K562 (cell line): ENCODE measurements around the gene PHTF2.

Source experiments
- CHD4 ChIP-seq: fragments of 200-600 bp; sonication (generic); IDR thresholded peaks from 3 replicates; pipeline ENCODE4 v1.6.1; 2012; ENCODE audit warnings: low read depth, mild to moderate bottlenecking, mixed read lengths, low read length, inconsistent platforms; ENCODE audit not compliant: insufficient read depth, insufficient replicate concordance, poor library complexity, severe bottlenecking
- CTCF ChIP-seq, 3 experiments: IDR thresholded peaks in 2 of 3; conservative IDR thresholded peaks in 1 of 3; 2 replicates each; pipeline ENCODE4 v1.5.1; 2011 to 2012; ENCODE audit warnings: low read length in 3 of 3, mild to moderate bottlenecking in 3 of 3, control low read depth in 2 of 3, improper control_type of control experiment in 1 of 3, inconsistent platforms in 1 of 3, low read depth in 1 of 3, mixed read lengths in 1 of 3, moderate library complexity in 1 of 3; ENCODE audit not compliant: insufficient read depth in 2 of 3
- POLR2A ChIP-seq: fragments of 450-650 bp; conservative IDR thresholded peaks from 2 replicates; pipeline ENCODE4 v1.6.1; 2016
- RBM34 ChIP-seq: fragments of 200-400 bp; formaldehyde crosslinking; IDR thresholded peaks from 2 replicates; pipeline ENCODE4 v1.6.1; 2018; ENCODE audit warnings: low read length, borderline replicate concordance; ENCODE audit not compliant: insufficient read depth
- YY1 ChIP-seq, 3 experiments: IDR thresholded peaks; 2 replicates each; pipeline ENCODE4 v1.6.1; 2011; ENCODE audit warnings: low read length in 2 of 3, mild to moderate bottlenecking in 2 of 3, moderate library complexity in 2 of 3, borderline replicate concordance in 1 of 3, control low read depth in 1 of 3, low read depth in 1 of 3; ENCODE audit not compliant: insufficient read depth in 3 of 3, insufficient replicate concordance in 2 of 3, control insufficient read depth in 1 of 3, insufficient read length in 1 of 3; ENCODE audit errors: extremely low read depth in 1 of 3
- ZNF436 ChIP-seq: fragments of 250-450, 450-650 bp; sonication (Bioruptor Pico); formaldehyde crosslinking; IDR thresholded peaks from 2 replicates; pipeline ENCODE4 v1.7.0; 2020; ENCODE audit warnings: mild to moderate bottlenecking
- TF ChIP-seq, protein P1 (sequence below), 3 experiments: fragments of 200-800 bp in 1 of 3; sonication (Bioruptor generic) in 1 of 3; sonication (generic) in 1 of 3; formaldehyde crosslinking in 1 of 3; IDR thresholded peaks; 2 replicates each; pipeline versions ENCODE4 v1.6.1 to v1.8.0; 2016 to 2022; ENCODE audit warnings: mild to moderate bottlenecking in 2 of 3, missing compliant biosample characterization in 2 of 3, missing genetic modification characterization in 2 of 3, missing genetic modification reagents in 1 of 3
- TF ChIP-seq, protein P2 (sequence below): sonication (generic); formaldehyde crosslinking; IDR thresholded peaks from 2 replicates; pipeline ENCODE4 v1.8.0; 2022; ENCODE audit warnings: missing genetic modification reagents, mild to moderate bottlenecking, borderline replicate concordance

- TF ChIP-seq RBM34 (no peak), CTCF (IDR thresholded peaks at IDR 0.05 in 2 of 3, conservative IDR thresholded peaks at IDR 0.05 in 1 of 3; ENCODE audit: insufficient read depth in 2 of 3, low read depth in 1 of 3, low read length in 3 of 3) (no peak), CHD4 (no peak), ZNF436 (CRISPR knock-in tag) (no peak), YY1 (IDR thresholded peaks at IDR 0.05; ENCODE audit: borderline replicate concordance in 1 of 3, control insufficient read depth in 1 of 3, extremely low read depth in 1 of 3, insufficient read depth in 3 of 3, insufficient read length in 1 of 3, insufficient replicate concordance in 2 of 3, low read depth in 1 of 3, low read length in 2 of 3) (no peak), POLR2A (no peak)
- TF ChIP-seq, protein P1, sequence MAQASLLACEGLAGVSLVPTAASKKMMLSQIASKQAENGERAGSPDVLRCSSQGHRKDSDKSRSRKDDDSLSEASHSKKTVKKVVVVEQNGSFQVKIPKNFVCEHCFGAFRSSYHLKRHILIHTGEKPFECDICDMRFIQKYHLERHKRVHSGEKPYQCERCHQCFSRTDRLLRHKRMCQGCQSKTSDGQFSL (CRISPR knock-in tag; IDR thresholded peaks at IDR 0.05), result no peak
- TF ChIP-seq, protein P1 (tag; IDR thresholded peaks at IDR 0.05), result no peak
- TF ChIP-seq, protein P2, sequence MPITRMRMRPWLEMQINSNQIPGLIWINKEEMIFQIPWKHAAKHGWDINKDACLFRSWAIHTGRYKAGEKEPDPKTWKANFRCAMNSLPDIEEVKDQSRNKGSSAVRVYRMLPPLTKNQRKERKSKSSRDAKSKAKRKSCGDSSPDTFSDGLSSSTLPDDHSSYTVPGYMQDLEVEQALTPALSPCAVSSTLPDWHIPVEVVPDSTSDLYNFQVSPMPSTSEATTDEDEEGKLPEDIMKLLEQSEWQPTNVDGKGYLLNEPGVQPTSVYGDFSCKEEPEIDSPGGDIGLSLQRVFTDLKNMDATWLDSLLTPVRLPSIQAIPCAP, result no peak
These were observed 68.9 kb downstream of the PHTF2 start for GRCh38 chr7:77867537-77867865.
